ENCODE results near the gene SURF4. TPM values are rescaled to one million over a fixed set of nuclear protein-coding genes. Genes with fewer than 3 reads are reported as not detected.

The SURF4 gene
- total RNA-seq, 2 donors from 2014 or later = 178 to 187 TPM

GRCh38 chr9:133356391-133357091, 19.3 kb downstream of the SURF4 start, which contains the start of the genes SURF1 and SURF2:
Gene SURF1 (minus strand): TSS chr9:133356487. CDS start chr9:133356453, 34 bp downstream.
Gene SURF2 (plus strand): TSS chr9:133356550. CDS start chr9:133356593, 43 bp downstream.
- Histone ChIP-seq H3K9ac (ENCODE audit: extremely low read depth, low read length, poor library complexity, severe bottlenecking) (peak within 1 kb of the TSS; percentile 52), H3K4me3 (ENCODE audit: low read length) (peak within 1 kb of the TSS; percentile 88), H3K36me3 (ENCODE audit: control insufficient read depth, insufficient read depth, low read length) (peaks cover 44% of the 10 kb centered on the region), H3K27me3 (ENCODE audit: control insufficient read depth, insufficient read depth, low read length, poor library complexity, severe bottlenecking) (no peaks in the 10 kb centered on the region), H3K9me3 (ENCODE audit: control insufficient read depth, low read length) (no peaks in the 10 kb centered on the region), H3K27ac (ENCODE audit: low read depth, low read length) (no peak within 1 kb of the TSS), H3K4me1 (ENCODE audit: control insufficient read depth, insufficient read depth, low read length) (no peaks in the 10 kb centered on the region)
- no peaks in the 10 kb centered on the region for H3K9me3 Mint-ChIP-seq
- TF ChIP-seq, protein P1, sequence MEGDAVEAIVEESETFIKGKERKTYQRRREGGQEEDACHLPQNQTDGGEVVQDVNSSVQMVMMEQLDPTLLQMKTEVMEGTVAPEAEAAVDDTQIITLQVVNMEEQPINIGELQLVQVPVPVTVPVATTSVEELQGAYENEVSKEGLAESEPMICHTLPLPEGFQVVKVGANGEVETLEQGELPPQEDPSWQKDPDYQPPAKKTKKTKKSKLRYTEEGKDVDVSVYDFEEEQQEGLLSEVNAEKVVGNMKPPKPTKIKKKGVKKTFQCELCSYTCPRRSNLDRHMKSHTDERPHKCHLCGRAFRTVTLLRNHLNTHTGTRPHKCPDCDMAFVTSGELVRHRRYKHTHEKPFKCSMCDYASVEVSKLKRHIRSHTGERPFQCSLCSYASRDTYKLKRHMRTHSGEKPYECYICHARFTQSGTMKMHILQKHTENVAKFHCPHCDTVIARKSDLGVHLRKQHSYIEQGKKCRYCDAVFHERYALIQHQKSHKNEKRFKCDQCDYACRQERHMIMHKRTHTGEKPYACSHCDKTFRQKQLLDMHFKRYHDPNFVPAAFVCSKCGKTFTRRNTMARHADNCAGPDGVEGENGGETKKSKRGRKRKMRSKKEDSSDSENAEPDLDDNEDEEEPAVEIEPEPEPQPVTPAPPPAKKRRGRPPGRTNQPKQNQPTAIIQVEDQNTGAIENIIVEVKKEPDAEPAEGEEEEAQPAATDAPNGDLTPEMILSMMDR (conservative IDR thresholded peaks at IDR 0.05) = peak; percentile 40
- 0% methylated on average over 9 to 78 of the region's 78 CpGs for WGBS, 2 experiments (ENCODE audit: insufficient coverage in 1 of 2, insufficient read length in 1 of 2)
- H3K27ac Mint-ChIP-seq = peak within 1 kb of the TSS; percentile 94
- peaks cover 3% of the 10 kb centered on the region for H3K4me1 Mint-ChIP-seq
- peak within 1 kb of the TSS; percentile 89 for H3K4me3 Mint-ChIP-seq
- no peaks in the 10 kb centered on the region for H3K27me3 Mint-ChIP-seq (ENCODE audit: insufficient read depth)
- DNase-seq = peak; percentile 95
- peaks cover 36% of the 10 kb centered on the region for H3K36me3 Mint-ChIP-seq (ENCODE audit: low read depth)

- Mint-ChIP-seq H3K27me3 (ENCODE audit: insufficient read depth) (no peaks in the 10 kb centered on the region), H3K4me1 (peaks cover 3% of the 10 kb centered on the region), H3K9me3 (no peaks in the 10 kb centered on the region), H3K36me3 (ENCODE audit: low read depth) (peaks cover 39% of the 10 kb centered on the region), H3K27ac (peak overlapping the region; percentile 94), H3K4me3 (peak overlapping the region; percentile 89)
- TF ChIP-seq, protein P1 (conservative IDR thresholded peaks at IDR 0.05) = peak; percentile 43
- no peak for DNase-seq
- Histone ChIP-seq H3K36me3 (ENCODE audit: control insufficient read depth, insufficient read depth, low read length) (peaks cover 44% of the 10 kb centered on the region), H3K27me3 (ENCODE audit: control insufficient read depth, insufficient read depth, low read length, poor library complexity, severe bottlenecking) (no peaks in the 10 kb centered on the region), H3K4me1 (ENCODE audit: control insufficient read depth, insufficient read depth, low read length) (no peaks in the 10 kb centered on the region), H3K9me3 (ENCODE audit: control insufficient read depth, low read length) (no peaks in the 10 kb centered on the region), H3K27ac (ENCODE audit: low read depth, low read length) (no peak overlapping the region), H3K9ac (ENCODE audit: extremely low read depth, low read length, poor library complexity, severe bottlenecking) (peak overlapping the region; percentile 52), H3K4me3 (ENCODE audit: low read length) (peak overlapping the region; percentile 88)
- 1 to 4% methylated on average over 18 to 29 of the region's 31 CpGs for WGBS, 2 experiments (ENCODE audit: insufficient coverage in 1 of 2, insufficient read length in 1 of 2)
Measured at GRCh38 chr9:133355881-133356357, 19.9 kb downstream of the SURF4 start.

DNA sequence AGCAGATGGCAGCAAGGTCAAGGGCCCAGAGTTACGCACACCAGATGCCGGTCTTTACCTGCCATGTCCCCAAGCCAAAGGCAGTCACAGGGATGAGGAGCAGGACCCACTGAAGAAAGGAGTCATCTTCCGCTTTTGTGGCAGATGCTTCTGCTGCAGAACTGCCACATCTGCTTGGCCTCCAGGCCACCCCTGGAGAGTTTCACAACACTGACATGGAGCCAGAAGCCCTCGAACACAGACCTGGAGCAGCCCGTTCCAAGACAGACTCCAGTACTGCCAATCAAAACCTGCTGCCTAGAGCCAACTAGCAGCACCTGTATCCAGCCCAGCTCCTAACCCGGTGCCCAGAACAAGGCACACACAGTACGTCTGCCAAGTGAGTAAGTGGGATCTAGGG, 21.1 kb downstream of the SURF4 start:
- Histone ChIP-seq H3K36me3 (ENCODE audit: control insufficient read depth, insufficient read depth, low read length) (peaks cover 47% of the 10 kb centered on the region), H3K4me3 (ENCODE audit: low read length) (no peak overlapping the region), H3K9ac (ENCODE audit: extremely low read depth, low read length, poor library complexity, severe bottlenecking) (no peak overlapping the region), H3K27me3 (ENCODE audit: control insufficient read depth, insufficient read depth, low read length, poor library complexity, severe bottlenecking) (no peaks in the 10 kb centered on the region), H3K27ac (ENCODE audit: low read depth, low read length) (no peak overlapping the region), H3K4me1 (ENCODE audit: control insufficient read depth, insufficient read depth, low read length) (no peaks in the 10 kb centered on the region), H3K9me3 (ENCODE audit: control insufficient read depth, low read length) (no peaks in the 10 kb centered on the region)
- Mint-ChIP-seq H3K27me3 (ENCODE audit: insufficient read depth) (no peaks in the 10 kb centered on the region), H3K4me3 (peak overlapping the region; percentile 89), H3K9me3 (no peaks in the 10 kb centered on the region), H3K36me3 (ENCODE audit: low read depth) (peaks cover 49% of the 10 kb centered on the region), H3K27ac (no peak overlapping the region), H3K4me1 (peaks cover 8% of the 10 kb centered on the region)
- 95 to 97% methylated on average over 5 to 7 of the region's 7 CpGs for WGBS, 2 experiments (ENCODE audit: insufficient coverage in 1 of 2, insufficient read length in 1 of 2)
- DNase-seq = no peak
- TF ChIP-seq, protein P1 (conservative IDR thresholded peaks at IDR 0.05) = no peak

Data from endodermal cell (in vitro differentiated cells).